AG20443 (cell line): ENCODE results near the gene SSBP4.
"Not testable (repeated sequence)": the region's sequence is repeated elsewhere in the genome, so short reads cannot be mapped to it uniquely, and the experiment has no call there.

Experiments used
- DNase-seq: peaks from one replicate; pipeline ENCODE4 v3.0.0; 2012; ENCODE audit warnings: low spot score, mixed read lengths

SSBP4 gene

DNA sequence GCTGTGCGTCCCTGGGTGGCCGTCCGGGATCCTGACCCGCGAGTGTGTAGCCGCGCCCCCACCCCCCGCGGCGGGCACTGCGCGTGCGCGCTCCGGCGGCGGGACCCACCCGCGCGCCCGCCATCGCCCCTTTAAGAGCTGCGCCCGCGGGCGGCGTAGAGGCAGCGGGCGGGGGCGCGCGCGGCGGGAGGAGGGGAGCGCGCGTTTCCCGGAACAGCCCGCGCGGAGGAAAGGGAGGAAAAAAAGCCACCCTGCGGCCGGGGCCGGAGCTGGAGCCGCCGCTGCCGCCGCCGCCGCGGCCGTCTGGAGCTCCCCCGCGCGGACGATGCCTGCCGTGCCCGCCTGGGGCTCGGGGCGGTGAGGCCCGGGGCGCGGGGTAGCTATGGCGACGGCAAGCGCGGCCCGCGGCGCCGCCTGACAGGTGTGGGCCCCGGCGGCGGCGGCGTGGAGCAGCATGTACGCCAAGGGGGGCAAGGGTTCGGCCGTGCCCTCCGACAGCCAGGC is at the start of gene SSBP4:
TSS of gene SSBP4 (plus strand) at position 204 of the 504 bp plus-strand sequence. CDS start at position 455, 251 bp downstream.
- DNase-seq: peak; percentile 97

DNA sequence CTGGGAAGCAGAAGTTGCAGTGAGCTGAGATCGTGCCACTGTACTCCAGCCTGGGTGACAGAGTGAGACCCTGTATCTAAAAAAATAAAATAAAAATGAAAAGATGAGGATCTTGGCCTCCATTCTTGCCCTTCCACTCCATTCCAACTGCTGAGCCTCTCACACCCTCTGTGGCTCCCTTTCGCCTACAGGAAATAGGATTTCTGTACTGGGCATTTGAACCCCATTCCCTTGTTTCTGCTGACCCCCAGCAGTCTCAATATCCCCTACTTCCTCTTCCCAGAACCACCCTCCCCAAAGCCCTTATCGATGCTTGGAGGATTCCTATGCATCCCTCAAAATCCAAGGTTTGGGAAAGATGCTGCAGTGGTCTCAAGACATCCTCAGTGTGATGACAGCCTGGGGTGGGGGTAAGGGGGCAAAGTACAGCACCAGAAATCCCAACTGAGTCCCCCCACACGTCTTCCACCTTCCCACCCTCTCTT is 45.7 kb upstream of the SSBP4 start:
- no peak for DNase-seq

DNA sequence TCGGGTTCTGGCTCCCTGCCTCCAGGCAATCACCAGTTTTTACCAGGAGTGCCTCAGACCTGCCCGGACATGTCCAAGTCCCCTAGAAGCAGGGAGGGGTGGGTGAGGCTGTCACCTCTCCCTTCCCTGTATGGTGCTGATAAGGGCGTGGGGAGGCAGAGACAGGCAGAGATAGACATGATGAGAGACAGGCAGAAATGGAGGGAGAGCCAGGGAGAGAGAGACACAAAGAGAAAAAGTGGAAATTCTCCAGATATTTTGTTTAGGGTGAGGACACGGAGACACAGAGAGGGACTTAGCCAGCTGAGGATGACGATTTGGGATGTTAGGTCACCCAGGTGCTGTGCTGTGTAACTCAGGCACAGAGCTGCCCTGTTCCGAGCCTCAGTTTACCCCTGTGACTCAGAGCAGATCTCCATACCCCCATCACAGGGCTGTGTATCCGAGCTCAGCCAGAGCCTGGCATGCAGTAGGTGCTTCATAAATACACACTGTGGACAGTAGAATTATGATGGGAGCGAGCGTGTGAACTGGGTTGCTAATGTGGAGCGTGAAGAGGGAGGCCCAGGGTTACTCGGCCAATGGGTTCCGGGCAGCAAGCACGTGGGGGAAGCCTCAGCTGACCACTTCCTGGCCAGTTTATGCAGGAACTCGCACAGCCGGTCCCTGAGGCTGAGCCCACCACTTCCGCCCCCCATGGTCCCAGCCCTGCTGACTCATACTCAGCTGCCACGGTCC is 45.1 kb upstream of the SSBP4 start:
- DNase-seq: peak; percentile 95

DNA sequence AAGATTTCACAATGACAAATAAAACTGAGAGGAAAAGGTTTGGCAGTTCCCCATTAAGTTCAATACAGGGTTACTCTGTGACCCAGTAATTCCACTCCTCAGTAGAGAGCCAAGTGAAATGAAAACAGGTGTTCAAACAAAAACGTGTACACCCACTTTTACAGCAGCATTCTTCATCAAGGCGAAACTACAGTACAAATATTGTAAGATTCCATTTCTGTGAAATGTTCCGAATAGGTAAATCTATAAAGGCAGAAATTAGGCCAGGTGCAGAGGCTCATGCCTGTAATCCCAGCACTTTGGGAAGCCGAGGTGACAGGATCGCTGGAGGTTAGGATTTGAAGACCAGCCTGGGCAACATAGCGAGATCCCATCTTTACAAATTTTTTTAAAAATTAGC is 42.2 kb upstream of the SSBP4 start:
- no peak for DNase-seq

DNA sequence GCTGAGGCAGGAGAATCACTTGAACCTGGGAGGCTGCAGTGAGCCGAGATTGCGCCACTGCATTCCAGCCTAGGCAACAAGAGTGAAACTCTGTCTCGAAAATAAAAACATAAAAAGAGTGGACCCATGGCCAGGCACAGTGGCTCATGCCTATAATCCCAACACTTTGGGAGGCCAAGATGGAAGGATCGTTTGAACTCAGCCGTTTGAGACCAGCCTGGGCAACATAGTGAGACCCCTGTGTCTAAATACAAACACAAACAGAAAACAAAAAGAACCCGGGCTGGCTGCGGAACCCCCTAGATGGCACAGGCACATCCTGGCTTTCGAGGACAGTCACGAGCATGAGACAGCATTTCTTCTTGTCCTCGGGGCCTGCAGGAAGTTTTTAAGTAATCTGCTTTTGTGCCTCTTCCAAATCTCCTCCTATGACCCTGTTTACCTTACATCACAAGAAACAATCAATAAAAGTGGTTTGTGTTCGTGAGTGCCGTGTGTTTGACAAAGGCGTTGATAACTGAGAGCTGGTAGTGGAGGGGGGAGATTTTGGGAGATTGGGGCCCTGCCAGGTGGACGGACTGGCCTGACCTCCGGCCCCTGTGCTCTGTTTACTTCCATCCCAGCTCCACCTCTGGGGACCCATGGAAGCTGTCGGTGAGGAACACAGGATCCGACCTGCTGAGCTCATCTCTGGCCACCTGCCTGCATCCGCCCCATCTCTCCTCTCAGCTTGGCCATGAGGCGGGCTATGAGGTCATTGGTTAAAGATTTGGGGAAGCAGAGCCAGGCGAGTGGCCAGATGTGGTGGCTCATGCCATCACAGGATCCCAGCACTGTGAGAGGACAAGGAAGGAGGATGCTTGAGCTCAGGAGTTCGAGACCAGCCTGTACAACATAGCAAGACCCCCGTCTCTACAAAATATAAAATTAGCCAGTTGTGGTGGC is 39.1 kb upstream of the SSBP4 start:
- DNase-seq: peak; percentile 94

DNA sequence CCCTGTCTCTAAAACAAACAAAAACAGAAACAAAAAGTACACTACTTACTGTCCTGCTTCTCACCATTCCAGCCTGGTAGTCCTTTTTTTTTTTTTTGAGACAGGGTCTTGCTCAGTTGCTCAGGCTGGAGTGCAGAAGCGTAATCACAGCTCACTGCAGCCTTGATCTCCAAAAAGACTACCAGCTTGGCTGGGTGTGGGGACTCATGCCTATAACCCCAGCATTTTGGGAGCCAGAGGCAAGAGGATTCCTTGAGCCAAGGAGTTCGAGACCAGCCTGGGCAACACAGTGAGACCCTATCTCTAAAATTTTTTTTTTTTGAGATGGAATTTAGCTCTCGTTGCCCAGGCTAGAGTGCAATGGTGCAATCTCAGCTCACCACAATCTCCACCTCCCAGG is 38.4 kb upstream of the SSBP4 start:
- no peak for DNase-seq

DNA sequence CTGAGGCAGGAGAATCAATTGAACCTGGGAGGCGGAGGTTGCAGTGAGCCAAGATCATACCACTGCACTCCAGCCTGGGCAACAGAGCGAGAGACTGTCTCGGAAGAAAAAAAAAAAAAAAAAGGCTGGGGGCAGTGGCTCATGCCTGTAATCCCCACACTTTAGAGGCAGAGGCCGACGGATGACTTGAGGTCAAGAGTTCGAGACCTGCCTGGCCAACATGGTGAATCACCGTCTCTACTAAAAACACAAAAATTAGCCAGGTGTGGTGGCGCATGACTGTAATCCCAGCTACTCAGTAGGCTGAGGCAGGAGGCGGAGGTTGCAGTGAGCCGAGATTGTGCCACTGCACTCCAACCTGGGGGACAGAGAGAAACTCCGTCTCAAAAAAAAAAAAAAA is 35.6 kb upstream of the SSBP4 start:
- not testable (repeated sequence) for DNase-seq

DNA sequence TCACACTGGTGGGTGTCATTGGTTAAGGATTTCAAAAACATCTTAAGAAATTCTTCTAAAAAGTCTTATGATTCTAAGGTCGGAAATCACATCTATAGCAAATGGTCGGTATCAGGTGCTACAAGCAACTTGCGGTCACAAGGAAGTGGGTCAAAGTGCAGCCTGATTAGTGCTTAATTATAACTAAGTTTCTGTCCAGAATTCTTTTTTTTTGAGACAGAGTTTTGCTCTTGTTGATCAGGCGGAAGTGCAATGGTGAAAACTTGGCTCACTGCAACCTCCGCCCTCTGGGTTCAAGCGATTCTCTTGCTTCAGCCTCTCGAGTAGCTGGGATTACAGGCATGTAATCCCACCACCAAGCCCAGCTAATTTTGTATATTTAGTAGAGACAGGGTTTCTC is 34.4 kb upstream of the SSBP4 start:
- DNase-seq: no peak

DNA sequence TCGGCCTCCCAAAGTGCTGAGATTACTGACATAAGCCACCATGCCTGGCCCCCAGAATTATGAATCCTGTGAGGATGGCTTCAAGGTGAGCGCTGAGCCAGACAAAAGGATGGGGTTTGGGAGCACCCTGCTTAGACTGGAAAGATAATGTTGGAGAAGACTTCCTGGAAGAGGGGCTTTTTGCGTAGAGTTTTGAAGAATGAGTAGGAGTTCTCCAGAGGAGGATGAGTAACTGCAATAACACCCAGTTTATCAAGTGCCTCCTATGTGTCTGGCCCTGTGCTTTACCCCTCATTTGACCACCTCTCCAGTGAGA is 33.9 kb upstream of the SSBP4 start:
- DNase-seq: no peak

DNA sequence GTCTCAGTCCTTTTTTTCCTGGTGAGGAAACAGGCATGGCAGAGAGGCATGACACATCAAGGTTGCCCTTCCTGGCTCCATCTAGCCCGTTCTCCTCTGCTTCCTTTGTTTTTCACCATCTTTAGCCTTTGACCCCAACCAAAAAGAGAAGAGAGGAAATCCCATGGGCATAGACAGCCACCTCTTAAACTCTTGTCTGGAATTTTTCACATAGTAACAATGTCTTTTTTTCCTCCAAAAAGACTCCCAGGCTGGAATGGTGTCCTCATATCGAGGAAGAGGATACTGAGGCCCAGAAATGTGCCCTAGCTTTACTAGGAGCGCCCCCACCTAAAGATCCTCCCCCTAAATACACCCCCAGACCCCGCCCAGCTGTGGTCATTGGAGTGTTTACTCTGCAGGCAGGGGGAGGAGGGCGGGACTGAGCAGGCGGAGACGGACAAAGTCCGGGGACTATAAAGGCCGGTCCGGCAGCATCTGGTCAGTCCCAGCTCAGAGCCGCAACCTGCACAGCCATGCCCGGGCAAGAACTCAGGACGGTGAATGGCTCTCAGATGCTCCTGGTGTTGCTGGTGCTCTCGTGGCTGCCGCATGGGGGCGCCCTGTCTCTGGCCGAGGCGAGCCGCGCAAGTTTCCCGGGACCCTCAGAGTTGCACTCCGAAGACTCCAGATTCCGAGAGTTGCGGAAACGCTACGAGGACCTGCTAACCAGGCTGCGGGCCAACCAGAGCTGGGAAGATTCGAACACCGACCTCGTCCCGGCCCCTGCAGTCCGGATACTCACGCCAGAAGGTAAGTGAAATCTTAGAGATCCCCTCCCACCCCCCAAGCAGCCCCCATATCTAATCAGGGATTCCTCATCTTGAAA is 33.3 kb upstream of the SSBP4 start, which contains the start of gene GDF15:
TSS of gene GDF15 (plus strand) at position 484 of the 868 bp plus-strand sequence. CDS start at position 516, 32 bp downstream.
- DNase-seq: peak; percentile 90

DNA sequence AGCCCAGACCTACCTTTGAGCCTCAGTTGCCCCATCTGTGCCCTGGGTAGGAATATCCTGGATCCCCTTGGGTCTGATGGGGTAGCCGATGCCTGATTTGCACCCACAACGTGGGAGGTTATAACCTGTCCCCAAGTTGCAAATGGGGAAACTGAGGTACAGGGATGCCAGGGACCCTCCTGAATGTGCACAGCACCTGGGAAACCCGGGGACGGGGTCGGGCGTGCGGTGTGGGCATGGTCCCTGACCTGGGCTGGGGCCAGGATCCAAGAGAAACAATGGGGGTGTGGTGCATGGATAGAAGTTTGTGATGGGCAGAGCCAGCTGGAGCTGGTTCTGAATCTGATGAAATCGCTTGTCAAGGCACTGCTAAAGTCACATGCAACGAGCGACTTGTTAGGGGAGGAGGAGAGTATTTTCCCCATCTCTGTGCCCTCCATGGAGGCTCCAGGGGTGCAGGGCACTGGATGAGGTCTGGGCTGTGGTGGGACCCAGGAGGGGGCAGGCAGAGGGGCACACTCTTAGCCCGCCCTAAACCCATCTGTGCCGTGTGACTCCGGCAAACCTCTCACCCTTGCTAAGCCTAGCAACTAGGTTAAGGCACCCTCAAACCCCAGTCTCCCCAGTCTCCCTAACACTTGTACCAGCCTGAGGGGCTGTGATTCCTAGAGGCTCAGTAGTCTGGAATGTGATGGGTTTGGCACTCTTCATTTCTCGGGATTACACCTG is 32.5 kb upstream of the SSBP4 start:
- peak; percentile 67 for DNase-seq

DNA sequence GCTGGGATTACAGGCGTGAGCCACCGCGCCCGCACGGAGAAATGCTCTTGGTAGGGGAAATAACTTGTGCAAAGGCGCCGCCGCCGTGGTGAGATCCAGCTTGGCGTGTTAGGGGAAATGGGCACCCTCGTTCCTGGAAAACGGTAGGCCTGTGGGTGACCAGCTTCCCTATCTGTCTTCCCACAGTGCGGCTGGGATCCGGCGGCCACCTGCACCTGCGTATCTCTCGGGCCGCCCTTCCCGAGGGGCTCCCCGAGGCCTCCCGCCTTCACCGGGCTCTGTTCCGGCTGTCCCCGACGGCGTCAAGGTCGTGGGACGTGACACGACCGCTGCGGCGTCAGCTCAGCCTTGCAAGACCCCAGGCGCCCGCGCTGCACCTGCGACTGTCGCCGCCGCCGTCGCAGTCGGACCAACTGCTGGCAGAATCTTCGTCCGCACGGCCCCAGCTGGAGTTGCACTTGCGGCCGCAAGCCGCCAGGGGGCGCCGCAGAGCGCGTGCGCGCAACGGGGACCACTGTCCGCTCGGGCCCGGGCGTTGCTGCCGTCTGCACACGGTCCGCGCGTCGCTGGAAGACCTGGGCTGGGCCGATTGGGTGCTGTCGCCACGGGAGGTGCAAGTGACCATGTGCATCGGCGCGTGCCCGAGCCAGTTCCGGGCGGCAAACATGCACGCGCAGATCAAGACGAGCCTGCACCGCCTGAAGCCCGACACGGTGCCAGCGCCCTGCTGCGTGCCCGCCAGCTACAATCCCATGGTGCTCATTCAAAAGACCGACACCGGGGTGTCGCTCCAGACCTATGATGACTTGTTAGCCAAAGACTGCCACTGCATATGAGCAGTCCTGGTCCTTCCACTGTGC is 30.9 kb upstream of the SSBP4 start:
- peak; percentile 91 for DNase-seq

DNA sequence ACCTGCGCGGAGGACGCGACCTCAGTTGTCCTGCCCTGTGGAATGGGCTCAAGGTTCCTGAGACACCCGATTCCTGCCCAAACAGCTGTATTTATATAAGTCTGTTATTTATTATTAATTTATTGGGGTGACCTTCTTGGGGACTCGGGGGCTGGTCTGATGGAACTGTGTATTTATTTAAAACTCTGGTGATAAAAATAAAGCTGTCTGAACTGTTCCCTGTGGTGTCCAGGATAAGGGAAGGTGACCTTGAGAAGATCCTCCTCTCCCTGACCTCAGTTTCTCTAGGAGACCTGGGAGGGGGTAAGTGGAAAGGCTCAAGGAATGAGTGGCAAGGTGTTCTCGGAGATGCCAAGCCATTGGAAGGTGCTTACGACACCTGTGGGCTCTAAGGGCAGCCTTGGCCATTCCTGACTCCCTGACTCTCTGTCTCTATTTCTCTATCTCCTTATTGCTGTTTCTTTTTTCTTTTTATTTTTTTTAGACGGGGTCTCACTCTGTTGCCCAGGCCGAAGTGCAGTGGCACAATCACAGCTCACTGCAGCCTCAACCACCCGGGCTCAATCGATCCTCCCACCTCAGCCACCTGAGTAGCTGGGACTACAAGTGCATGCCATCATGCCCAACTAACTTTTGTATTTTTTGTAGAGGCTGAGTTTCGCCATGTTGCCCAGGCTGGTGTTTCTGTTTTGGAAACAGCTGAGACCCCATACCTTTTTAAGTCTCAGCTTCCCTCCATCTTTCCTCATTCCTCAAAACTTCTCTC is 30.1 kb upstream of the SSBP4 start:
- DNase-seq: no peak

DNA sequence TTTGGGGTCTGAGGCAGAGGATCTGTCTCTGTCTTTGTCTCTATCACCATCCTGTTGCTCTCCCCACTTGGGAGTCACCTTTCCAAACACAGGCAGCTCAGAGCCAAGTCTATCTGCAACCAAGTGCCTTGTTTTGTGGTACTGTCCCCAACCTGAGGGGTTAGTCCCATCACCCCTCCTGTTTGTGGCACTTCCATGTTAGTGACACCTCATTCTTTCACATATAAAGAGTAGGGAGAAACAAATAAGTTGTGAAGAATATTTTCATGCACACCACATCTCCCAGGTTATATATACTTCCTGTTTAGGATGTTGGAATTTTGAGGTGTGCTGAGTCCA is 29.5 kb upstream of the SSBP4 start:
- no peak for DNase-seq

DNA sequence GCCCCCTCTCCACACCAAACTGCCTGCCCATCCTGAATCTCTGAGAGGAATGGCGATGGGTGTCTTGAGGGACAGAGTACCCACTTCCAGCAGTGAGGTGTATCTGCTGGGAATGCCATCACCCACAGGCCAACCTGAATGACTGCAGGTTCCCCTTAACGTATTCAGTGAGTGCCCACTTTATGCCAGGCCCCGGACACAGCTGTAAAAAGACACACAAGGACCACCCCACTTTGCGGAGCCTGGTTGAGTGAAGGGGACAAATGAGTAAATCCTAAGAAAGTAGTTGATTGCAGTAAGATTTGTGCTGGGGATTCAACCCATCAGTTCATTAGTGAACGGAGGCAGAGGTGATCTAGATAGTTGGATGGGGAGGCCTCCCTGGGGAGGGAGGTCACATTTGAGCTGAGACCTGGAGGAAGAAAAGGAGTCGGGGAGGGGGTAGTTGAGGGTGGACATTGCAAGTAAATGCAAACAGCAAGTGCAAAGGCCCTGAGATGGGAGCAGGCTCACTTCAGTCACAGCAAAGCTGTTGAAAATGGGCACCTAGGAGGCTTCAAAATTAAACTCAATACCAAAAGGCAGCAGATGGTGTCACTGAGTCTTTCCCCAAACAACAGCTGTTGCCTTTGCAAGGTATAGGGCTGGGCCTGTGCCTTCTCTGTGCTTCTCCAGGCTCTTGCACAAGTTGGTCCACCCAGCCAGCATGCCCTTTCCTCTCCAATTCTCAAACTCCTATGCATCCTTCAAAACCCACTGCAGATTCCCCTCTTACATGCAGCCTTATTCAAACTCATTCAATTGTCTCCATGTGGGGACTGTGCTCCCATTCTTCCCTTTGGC is 28.9 kb upstream of the SSBP4 start:
- no peak for DNase-seq

DNA sequence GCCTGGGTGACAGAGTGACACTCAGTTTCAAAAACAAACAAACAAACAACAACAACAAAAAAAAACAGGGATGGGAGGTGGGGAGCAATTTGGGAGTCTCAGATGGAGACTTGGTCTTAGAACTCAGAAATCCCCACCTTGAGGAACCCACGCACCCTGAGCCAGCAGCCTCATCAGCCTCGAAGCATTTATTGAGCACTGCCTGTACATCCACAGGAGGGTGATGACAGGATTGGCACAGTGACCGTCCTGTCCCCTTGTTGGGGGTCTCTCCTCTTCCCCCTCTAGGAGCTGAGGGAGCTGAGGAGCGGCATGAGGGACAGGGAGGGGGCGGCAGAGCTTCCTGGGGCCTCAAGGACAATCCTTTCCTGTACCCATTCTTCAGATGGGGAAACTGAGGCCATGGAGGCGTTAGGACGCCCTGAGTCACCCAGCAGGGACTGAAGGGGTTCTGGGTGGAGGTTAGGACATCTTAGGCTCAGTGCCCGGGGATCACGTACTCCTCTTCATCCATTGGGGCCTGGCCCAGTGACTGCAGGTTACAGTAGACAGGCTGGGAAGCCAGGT is 27.6 kb upstream of the SSBP4 start:
- no peak for DNase-seq

DNA sequence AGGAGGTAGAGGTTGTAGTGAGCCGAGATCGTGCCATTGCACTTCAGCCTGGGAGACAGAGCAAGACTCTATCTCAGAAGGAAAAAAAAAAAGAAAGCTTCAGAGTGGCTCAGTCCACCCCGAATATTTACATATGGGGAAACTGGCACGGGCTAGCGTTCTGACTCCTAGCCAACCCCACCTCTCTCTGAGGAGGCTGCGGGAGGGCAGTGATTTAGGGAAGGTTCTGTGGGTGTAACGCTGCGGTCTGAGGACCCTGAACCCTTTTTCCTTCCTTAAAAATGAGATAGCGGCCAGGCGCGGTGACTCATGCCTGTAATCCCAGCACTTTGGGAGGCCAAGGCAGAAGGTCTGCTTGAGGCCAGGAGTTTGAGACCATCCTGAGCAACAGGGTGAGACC is 26.8 kb upstream of the SSBP4 start:
- DNase-seq: no peak

DNA sequence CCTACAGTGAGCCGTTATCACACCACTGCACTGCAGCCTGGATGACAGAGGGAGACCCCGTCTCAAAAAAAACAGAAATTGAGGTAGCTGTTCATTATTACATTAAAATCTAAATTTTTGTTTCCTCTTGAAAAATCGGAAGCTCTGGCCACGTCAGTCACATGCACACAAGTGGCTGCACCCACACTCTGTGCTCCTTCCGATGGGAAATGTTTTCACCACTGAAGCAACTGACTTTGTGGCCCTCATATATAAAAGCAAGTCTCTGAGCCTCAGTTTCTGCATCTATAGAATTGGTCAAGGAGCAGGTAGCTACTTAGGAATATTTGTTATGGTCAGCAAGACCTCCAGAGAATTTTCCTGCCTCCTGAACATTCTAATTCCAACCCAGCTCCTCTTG is 26.3 kb upstream of the SSBP4 start:
- no peak for DNase-seq
